GM23338 (cell line): ENCODE results near the gene SNTB2. TPM values are rescaled to one million over a fixed set of nuclear protein-coding genes. Genes with fewer than 3 reads are reported as not detected.

ENCODE experiments used
- ATAC-seq: fragments of 200-7000 bp; cut with Tn5 transposase; 3 replicates; pipeline ENCODE4 v1.9.1; 2020
- DNase-seq: peaks from one replicate; pipeline ENCODE4 v3.0.0-alpha.2; 2015; ENCODE audit warnings: low spot score
- H2AFZ ChIP-seq: fragments of 200-600 bp; sonication (generic); 2 replicates; pipeline ENCODE4 v1.8.0; 2016; ENCODE audit warnings: antibody characterized with exemption, mild to moderate bottlenecking, moderate library complexity
- H3F3A ChIP-seq: fragments of 200-600 bp; sonication (generic); replicated peaks from 2 replicates; pipeline ENCODE4 v1.8.0; 2017; ENCODE audit warnings: antibody characterized with exemption, mixed run types, low read depth
- H3K27ac ChIP-seq: fragments of 200-600 bp; sonication (generic); 2 replicates; pipeline ENCODE4 v1.6.1; 2016; ENCODE audit warnings: low read depth
- H3K27me3 ChIP-seq: fragments of 200-600 bp; sonication (generic); 2 replicates; pipeline ENCODE4 v1.8.0; 2016; ENCODE audit warnings: mild to moderate bottlenecking, mixed run types, moderate library complexity; ENCODE audit not compliant: insufficient read depth
- H3K36me3 ChIP-seq: fragments of 200-600 bp; sonication (generic); 2 replicates; pipeline ENCODE4 v1.8.0; 2016; ENCODE audit warnings: mild to moderate bottlenecking; ENCODE audit not compliant: insufficient read depth
- H3K4me1 ChIP-seq: fragments of 200-600 bp; sonication (generic); 2 replicates; pipeline ENCODE4 v1.8.0; 2016; ENCODE audit warnings: mild to moderate bottlenecking, moderate library complexity; ENCODE audit not compliant: insufficient read depth
- H3K4me2 ChIP-seq: fragments of 200-600 bp; sonication (generic); 2 replicates; pipeline ENCODE4 v1.7.1; 2017; ENCODE audit warnings: mixed run types
- H3K4me3 ChIP-seq: fragments of 200-600 bp; sonication (generic); 2 replicates; pipeline ENCODE4 v1.6.1; 2016; ENCODE audit warnings: mixed run types
- H3K79me2 ChIP-seq: fragments of 200-600 bp; sonication (generic); replicated peaks from 2 replicates; pipeline ENCODE4 v1.8.0; 2017; ENCODE audit warnings: mild to moderate bottlenecking; ENCODE audit not compliant: insufficient read depth
- H3K9me2 ChIP-seq: fragments of 200-600 bp; sonication (generic); 2 replicates; pipeline ENCODE4 v1.8.0; 2017; ENCODE audit not compliant: insufficient read depth
- H4K20me1 ChIP-seq: fragments of 200-600 bp; sonication (generic); replicated peaks from 2 replicates; pipeline ENCODE4 v1.8.0; 2017; ENCODE audit warnings: mild to moderate bottlenecking; ENCODE audit not compliant: insufficient read depth
- H3K27ac Mint-ChIP-seq: 2 replicates; pipeline ENCODE4 v1.8.0; 2020; ENCODE audit warnings: inconsistent platforms, mild to moderate bottlenecking, moderate library complexity, mixed read lengths
- H3K27me3 Mint-ChIP-seq: 3 replicates; pipeline ENCODE4 v1.8.0; 2022; ENCODE audit warnings: low read depth, mild to moderate bottlenecking, moderate library complexity, mixed read lengths, inconsistent platforms; ENCODE audit not compliant: insufficient read depth, poor library complexity
- H3K36me3 Mint-ChIP-seq: 3 replicates; pipeline ENCODE4 v1.8.0; 2021; ENCODE audit warnings: low read depth, mild to moderate bottlenecking, inconsistent platforms, moderate library complexity, mixed read lengths
- H3K4me1 Mint-ChIP-seq: 3 replicates; pipeline ENCODE4 v1.8.0; 2020; ENCODE audit warnings: mild to moderate bottlenecking, inconsistent platforms, mixed read lengths
- H3K4me3 Mint-ChIP-seq: 3 replicates; pipeline ENCODE4 v1.8.0; 2021; ENCODE audit warnings: moderate library complexity, mild to moderate bottlenecking, inconsistent platforms, mixed read lengths
- H3K9me3 Mint-ChIP-seq: 3 replicates; pipeline ENCODE4 v1.8.0; 2020; ENCODE audit warnings: moderate library complexity, mild to moderate bottlenecking, inconsistent platforms, mixed read lengths
- EZH2 ChIP-seq: fragments of 200-600 bp; sonication (generic); IDR thresholded peaks from one replicate; pipeline ENCODE4 v1.8.0; 2017; ENCODE audit warnings: antibody characterized with exemption, mild to moderate bottlenecking, low read depth; ENCODE audit not compliant: unreplicated experiment
- EZH2phosphoT487 ChIP-seq: fragments of 200-600 bp; sonication (generic); IDR thresholded peaks from one replicate; pipeline ENCODE4 v1.8.1; 2018; ENCODE audit warnings: antibody characterized with exemption; ENCODE audit not compliant: unreplicated experiment
- NANOG ChIP-seq: IDR thresholded peaks from 2 replicates; pipeline ENCODE4 v1.6.1; 2016; ENCODE audit warnings: antibody characterized with exemption, borderline replicate concordance
- STAT1 ChIP-seq: IDR thresholded peaks from one replicate; pipeline ENCODE4 v1.6.1; 2016; ENCODE audit warnings: antibody characterized with exemption; ENCODE audit not compliant: unreplicated experiment
- ZNF114 ChIP-seq: fragments of 250-450 bp; sonication (Bioruptor Pico); IDR thresholded peaks from 2 replicates; pipeline ENCODE4 v1.5.0; 2020; ENCODE audit warnings: mild to moderate bottlenecking, moderate library complexity
- ZNF331 ChIP-seq: fragments of 250-450 bp; sonication (Bioruptor Pico); IDR thresholded peaks from 2 replicates; pipeline ENCODE4 v1.5.0; 2020; ENCODE audit warnings: low read depth, mild to moderate bottlenecking, moderate library complexity
- polyA plus RNA-seq: library from polyadenylated mRNA; unstranded; fragments of >200 nt; fragmentation: Nextera tagmentation; extraction: Ambion mirVana; gene quantifications from 2 replicates; pipeline ENCODE4 v1.2.1, GENCODE V29; 2016
- total RNA-seq: library from RNA; depleted of rRNA; stranded (reverse); fragments of >200 nt; shearing (Covaris generic); gene quantifications from 2 replicates; pipeline ENCODE4 v1.2.3, GENCODE V29; 2014
- TF ChIP-seq, protein P1 (sequence below): fragments of 250-450 bp; sonication (Bioruptor Pico); IDR thresholded peaks from 2 replicates; pipeline ENCODE4 v1.5.0; 2020; ENCODE audit warnings: mild to moderate bottlenecking, moderate library complexity
- TF ChIP-seq, protein P2 (sequence below): IDR thresholded peaks from 2 replicates; pipeline ENCODE4 v1.6.1; 2016; ENCODE audit warnings: antibody characterized with exemption
- TF ChIP-seq, protein P3 (sequence below), 2 experiments: fragments of 200-600 bp in 1 of 2; sonication (generic) in 1 of 2; conservative IDR thresholded peaks; 2 replicates each; pipeline versions ENCODE4 v1.5.1 to v1.6.1; 2016 to 2017; ENCODE audit warnings: antibody characterized with exemption in 2 of 2, low read depth in 2 of 2, mild to moderate bottlenecking in 2 of 2, moderate library complexity in 1 of 2

The SNTB2 gene
- total and polyA plus RNA-seq, 2 experiments from 2014 or later = 4.8 to 42.7 TPM

DNA sequence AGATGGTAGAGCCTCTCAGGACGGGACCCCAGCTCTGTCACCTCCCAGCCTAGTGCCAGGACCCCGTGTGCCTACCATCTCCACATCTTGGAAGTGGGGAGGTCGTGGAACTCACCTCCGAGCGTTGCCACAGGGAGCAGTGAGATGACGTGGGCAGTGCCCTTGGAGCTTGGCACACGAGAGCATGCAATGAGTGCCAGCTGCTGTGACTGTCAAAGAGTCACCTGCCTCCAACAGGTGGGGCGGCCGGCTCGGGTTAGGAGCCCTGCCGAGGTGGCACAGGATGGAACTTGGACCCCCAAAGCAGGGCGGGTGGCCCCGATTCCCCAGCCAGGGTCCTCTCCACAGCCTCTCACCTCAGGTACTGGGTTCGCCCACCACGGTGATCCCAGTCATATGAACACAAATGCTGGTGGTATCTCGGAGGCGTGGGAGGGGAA is 129.7 kb downstream of the SNTB2 start:
- TF ChIP-seq NANOG (no peak), ZNF114 (CRISPR knock-in tag) (no peak), ZNF331 (CRISPR knock-in tag) (no peak), EZH2phosphoT487 (no peak)
- TF ChIP-seq, protein P1, sequence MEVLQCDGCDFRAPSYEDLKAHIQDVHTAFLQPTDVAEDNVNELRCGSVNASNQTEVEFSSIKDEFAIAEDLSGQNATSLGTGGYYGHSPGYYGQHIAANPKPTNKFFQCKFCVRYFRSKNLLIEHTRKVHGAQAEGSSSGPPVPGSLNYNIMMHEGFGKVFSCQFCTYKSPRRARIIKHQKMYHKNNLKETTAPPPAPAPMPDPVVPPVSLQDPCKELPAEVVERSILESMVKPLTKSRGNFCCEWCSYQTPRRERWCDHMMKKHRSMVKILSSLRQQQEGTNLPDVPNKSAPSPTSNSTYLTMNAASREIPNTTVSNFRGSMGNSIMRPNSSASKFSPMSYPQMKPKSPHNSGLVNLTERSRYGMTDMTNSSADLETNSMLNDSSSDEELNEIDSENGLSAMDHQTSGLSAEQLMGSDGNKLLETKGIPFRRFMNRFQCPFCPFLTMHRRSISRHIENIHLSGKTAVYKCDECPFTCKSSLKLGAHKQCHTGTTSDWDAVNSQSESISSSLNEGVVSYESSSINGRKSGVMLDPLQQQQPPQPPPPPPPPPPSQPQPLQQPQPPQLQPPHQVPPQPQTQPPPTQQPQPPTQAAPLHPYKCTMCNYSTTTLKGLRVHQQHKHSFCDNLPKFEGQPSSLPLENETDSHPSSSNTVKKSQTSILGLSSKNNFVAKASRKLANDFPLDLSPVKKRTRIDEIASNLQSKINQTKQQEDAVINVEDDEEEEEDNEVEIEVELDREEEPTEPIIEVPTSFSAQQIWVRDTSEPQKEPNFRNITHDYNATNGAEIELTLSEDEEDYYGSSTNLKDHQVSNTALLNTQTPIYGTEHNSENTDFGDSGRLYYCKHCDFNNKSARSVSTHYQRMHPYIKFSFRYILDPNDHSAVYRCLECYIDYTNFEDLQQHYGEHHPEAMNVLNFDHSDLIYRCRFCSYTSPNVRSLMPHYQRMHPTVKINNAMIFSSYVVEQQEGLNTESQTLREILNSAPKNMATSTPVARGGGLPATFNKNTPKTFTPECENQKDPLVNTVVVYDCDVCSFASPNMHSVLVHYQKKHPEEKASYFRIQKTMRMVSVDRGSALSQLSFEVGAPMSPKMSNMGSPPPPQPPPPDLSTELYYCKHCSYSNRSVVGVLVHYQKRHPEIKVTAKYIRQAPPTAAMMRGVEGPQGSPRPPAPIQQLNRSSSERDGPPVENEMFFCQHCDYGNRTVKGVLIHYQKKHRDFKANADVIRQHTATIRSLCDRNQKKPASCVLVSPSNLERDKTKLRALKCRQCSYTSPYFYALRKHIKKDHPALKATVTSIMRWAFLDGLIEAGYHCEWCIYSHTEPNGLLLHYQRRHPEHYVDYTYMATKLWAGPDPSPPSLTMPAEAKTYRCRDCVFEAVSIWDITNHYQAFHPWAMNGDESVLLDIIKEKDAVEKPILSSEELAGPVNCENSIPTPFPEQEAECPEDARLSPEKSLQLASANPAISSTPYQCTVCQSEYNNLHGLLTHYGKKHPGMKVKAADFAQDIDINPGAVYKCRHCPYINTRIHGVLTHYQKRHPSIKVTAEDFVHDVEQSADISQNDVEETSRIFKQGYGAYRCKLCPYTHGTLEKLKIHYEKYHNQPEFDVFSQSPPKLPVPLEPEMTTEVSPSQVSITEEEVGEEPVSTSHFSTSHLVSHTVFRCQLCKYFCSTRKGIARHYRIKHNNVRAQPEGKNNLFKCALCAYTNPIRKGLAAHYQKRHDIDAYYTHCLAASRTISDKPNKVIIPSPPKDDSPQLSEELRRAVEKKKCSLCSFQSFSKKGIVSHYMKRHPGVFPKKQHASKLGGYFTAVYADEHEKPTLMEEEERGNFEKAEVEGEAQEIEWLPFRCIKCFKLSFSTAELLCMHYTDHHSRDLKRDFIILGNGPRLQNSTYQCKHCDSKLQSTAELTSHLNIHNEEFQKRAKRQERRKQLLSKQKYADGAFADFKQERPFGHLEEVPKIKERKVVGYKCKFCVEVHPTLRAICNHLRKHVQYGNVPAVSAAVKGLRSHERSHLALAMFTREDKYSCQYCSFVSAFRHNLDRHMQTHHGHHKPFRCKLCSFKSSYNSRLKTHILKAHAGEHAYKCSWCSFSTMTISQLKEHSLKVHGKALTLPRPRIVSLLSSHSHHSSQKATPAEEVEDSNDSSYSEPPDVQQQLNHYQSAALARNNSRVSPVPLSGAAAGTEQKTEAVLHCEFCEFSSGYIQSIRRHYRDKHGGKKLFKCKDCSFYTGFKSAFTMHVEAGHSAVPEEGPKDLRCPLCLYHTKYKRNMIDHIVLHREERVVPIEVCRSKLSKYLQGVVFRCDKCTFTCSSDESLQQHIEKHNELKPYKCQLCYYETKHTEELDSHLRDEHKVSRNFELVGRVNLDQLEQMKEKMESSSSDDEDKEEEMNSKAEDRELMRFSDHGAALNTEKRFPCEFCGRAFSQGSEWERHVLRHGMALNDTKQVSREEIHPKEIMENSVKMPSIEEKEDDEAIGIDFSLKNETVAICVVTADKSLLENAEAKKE = no peak
- Mint-ChIP-seq H3K27ac (no peak overlapping the region), H3K9me3 (no peaks in the 10 kb centered on the region), H3K36me3 (peaks cover 55% of the 10 kb centered on the region), H3K4me1 (peaks cover 5% of the 10 kb centered on the region), H3K27me3 (peaks cover 16% of the 10 kb centered on the region), H3K4me3 (no peak overlapping the region)
- ATAC-seq (no peak), DNase-seq (no peak)
- Histone ChIP-seq H3F3A (peaks cover 4% of the 10 kb centered on the region; the same call in 1 of the 2 replicates), H3K36me3 (peaks cover 3% of the 10 kb centered on the region), H2AFZ (no peak overlapping the region), H3K4me3 (no peak overlapping the region), H3K4me2 (no peak overlapping the region), H4K20me1 (peaks cover 21% of the 10 kb centered on the region), H3K27me3 (no peaks in the 10 kb centered on the region), H3K9me2 (no peaks in the 10 kb centered on the region), H3K79me2 (peaks cover 26% of the 10 kb centered on the region), H3K4me1 (0 out of 2 replicates have a peak, but pooled peaks cover 3% of the 10 kb centered on the region), H3K27ac (no peak overlapping the region)

DNA sequence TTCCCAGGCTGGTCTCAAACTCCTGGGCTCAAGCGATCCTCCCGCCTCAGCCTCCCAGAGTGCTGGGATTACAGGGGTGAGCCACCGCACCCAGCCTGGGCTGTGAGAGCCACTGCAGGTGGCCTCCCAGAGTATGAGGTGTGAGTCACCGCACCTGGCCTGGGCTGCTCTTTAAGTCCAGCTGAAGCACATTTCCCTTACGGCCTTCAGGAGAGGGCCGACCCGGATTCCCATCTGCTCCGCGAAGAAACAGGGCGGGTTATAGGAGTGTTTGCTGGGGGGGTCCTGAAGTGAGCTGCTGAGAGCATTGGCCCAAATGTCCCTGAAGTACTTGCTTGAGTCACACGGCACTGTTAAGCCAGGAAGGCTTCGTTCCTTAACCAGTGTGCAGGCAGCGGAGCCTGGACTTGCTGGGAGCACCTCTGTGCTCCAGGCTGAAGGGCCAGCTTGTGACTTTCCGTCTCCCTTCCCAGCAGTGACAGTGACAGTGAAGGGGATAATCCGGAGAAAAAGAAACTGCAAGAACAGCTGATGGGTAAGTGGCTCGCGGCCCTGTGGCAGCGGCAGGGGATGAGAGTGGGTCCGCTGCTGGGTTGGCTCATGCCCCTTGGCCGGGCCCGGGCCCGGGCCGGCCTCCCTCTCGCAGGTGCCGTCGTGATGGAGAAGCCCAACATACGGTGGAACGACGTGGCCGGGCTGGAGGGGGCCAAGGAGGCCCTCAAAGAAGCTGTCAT is 131.4 kb downstream of the SNTB2 start:
- Histone ChIP-seq H3F3A (peaks cover 4% of the 10 kb centered on the region; the same call in 1 of the 2 replicates), H3K36me3 (peaks cover 4% of the 10 kb centered on the region), H4K20me1 (peaks cover 13% of the 10 kb centered on the region), H3K79me2 (peaks cover 11% of the 10 kb centered on the region), H3K4me1 (no peaks in the 10 kb centered on the region), H2AFZ (no peak overlapping the region), H3K27me3 (no peaks in the 10 kb centered on the region), H3K9me2 (no peaks in the 10 kb centered on the region), H3K27ac (no peak overlapping the region), H3K4me2 (no peak overlapping the region), H3K4me3 (no peak overlapping the region)
- DNase-seq (no peak), ATAC-seq (no peak)
- Mint-ChIP-seq H3K4me3 (no peak overlapping the region), H3K27ac (no peak overlapping the region), H3K36me3 (peaks cover 70% of the 10 kb centered on the region), H3K9me3 (no peaks in the 10 kb centered on the region), H3K4me1 (no peaks in the 10 kb centered on the region; the same call in 2 of the 3 replicates), H3K27me3 (peaks cover 19% of the 10 kb centered on the region)
- no peak for TF ChIP-seq EZH2phosphoT487
- TF ChIP-seq ZNF114 (CRISPR knock-in tag) = no peak
- no peak for TF ChIP-seq NANOG
- TF ChIP-seq, protein P2, sequence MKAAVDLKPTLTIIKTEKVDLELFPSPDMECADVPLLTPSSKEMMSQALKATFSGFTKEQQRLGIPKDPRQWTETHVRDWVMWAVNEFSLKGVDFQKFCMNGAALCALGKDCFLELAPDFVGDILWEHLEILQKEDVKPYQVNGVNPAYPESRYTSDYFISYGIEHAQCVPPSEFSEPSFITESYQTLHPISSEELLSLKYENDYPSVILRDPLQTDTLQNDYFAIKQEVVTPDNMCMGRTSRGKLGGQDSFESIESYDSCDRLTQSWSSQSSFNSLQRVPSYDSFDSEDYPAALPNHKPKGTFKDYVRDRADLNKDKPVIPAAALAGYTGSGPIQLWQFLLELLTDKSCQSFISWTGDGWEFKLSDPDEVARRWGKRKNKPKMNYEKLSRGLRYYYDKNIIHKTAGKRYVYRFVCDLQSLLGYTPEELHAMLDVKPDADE = no peak
- TF ChIP-seq STAT1 = no peak
- TF ChIP-seq, protein P3, sequence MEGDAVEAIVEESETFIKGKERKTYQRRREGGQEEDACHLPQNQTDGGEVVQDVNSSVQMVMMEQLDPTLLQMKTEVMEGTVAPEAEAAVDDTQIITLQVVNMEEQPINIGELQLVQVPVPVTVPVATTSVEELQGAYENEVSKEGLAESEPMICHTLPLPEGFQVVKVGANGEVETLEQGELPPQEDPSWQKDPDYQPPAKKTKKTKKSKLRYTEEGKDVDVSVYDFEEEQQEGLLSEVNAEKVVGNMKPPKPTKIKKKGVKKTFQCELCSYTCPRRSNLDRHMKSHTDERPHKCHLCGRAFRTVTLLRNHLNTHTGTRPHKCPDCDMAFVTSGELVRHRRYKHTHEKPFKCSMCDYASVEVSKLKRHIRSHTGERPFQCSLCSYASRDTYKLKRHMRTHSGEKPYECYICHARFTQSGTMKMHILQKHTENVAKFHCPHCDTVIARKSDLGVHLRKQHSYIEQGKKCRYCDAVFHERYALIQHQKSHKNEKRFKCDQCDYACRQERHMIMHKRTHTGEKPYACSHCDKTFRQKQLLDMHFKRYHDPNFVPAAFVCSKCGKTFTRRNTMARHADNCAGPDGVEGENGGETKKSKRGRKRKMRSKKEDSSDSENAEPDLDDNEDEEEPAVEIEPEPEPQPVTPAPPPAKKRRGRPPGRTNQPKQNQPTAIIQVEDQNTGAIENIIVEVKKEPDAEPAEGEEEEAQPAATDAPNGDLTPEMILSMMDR (conservative IDR thresholded peaks at IDR 0.05; ENCODE audit: low read depth in 2 of 2) = no peak
- no peak for TF ChIP-seq EZH2
